Spinal cord (tissue), 10 donors: Measurements from ENCODE around the gene LYL1. TPM values are rescaled to one million over a fixed set of nuclear protein-coding genes. Genes with fewer than 3 reads are reported as not detected.
A peak's percentile ranks its signal among the peaks of the same experiment; 100 is the strongest.

ENCODE experiments used
- DNase-seq, 6 donors: peaks; one replicate each; pipeline versions ENCODE4 v3.0.0 to v3.0.0-alpha.2; 2013 to 2015; ENCODE audit warnings: low spot score in 6 of 6, low read depth in 4 of 6
- H3K27ac ChIP-seq: one replicate; pipeline ENCODE4 v1.5.1; 2013; ENCODE audit warnings: low read depth, low read length, control low read depth
- H3K27me3 ChIP-seq: one replicate; pipeline ENCODE4 v1.6.1; 2013; ENCODE audit warnings: low read length; ENCODE audit not compliant: control insufficient read depth, insufficient read depth
- H3K36me3 ChIP-seq: one replicate; pipeline ENCODE4 v1.6.1; 2013; ENCODE audit warnings: low read length; ENCODE audit not compliant: control insufficient read depth, insufficient read depth
- H3K4me1 ChIP-seq: one replicate; pipeline ENCODE4 v1.6.1; 2013; ENCODE audit warnings: low read length; ENCODE audit not compliant: control insufficient read depth, insufficient read depth
- H3K4me3 ChIP-seq: one replicate; pipeline ENCODE4 v1.5.1; 2013; ENCODE audit warnings: low read depth, low read length, control low read depth
- H3K9me3 ChIP-seq: one replicate; pipeline ENCODE4 v1.6.1; 2013; ENCODE audit warnings: low read length; ENCODE audit not compliant: control insufficient read depth, insufficient read depth
- WGBS: methylation state at CpG from one replicate; pipeline ENCODE4 v1.1.5; 2013; ENCODE audit warnings: missing lambda C conversion rate; ENCODE audit not compliant: insufficient coverage; 5-methylcytosine and 5-hydroxymethylcytosine counted together
- polyA plus RNA-seq, 2 donors: library from polyadenylated mRNA; unstranded; fragments of 120-200 nt; gene quantifications; one replicate each; pipeline ENCODE4 v1.2.1, GENCODE V29; 2013; ENCODE audit not compliant: insufficient read length in 2 of 2
- total RNA-seq, 2 donors: library from RNA; depleted of rRNA in 1 of 2; stranded (reverse); fragments of 120-200 nt in 1 of 2; fragments of >200 nt in 1 of 2; gene quantifications; one replicate each; pipeline versions ENCODE4 v1.2.3 to v1.2.4, GENCODE V29; 2013 to 2014
- donor health status: healthy.

Gene LYL1
- total and polyA plus RNA-seq, 4 donors, result 7.7 to 11.0 (median 8.3) TPM

- Histone ChIP-seq H3K9me3 (no peaks in the 10 kb centered on the region), H3K27ac (peak overlapping the region; percentile 98), H3K27me3 (peaks cover 6% of the 10 kb centered on the region), H3K36me3 (peaks cover 36% of the 10 kb centered on the region), H3K4me3 (no peak overlapping the region), H3K4me1 (peaks cover 88% of the 10 kb centered on the region)
- no peak for DNase-seq
- 58% methylated on average over 7 of the region's 12 CpGs for WGBS
Observed at GRCh38 chr19:13052447-13053175, 50.0 kb downstream of the LYL1 start.

- 4% methylated on average over 23 of the region's 23 CpGs for whole genome bisulfite sequencing
- peak in 2 of 6 donors; percentile 78 to 82 for DNase-seq
- Histone ChIP-seq H3K27ac (peak overlapping the region; percentile 98), H3K4me1 (peaks cover 84% of the 10 kb centered on the region), H3K9me3 (no peaks in the 10 kb centered on the region), H3K27me3 (peaks cover 6% of the 10 kb centered on the region), H3K36me3 (peaks cover 31% of the 10 kb centered on the region), H3K4me3 (no peak overlapping the region)
Observed at GRCh38 chr19:13051557-13052165, 51.0 kb downstream of the LYL1 start.

- no peak for DNase-seq
Observed at GRCh38 chr19:13050274-13050673, 52.4 kb downstream of the LYL1 start.

More at GRCh38 chr19:13050274-13050673, 52.4 kb downstream of the LYL1 start:
- Histone ChIP-seq H3K27me3 (peaks cover 6% of the 10 kb centered on the region), H3K4me1 (peaks cover 81% of the 10 kb centered on the region), H3K4me3 (no peak overlapping the region), H3K27ac (peak overlapping the region; percentile 2), H3K9me3 (no peaks in the 10 kb centered on the region), H3K36me3 (peaks cover 35% of the 10 kb centered on the region)
- 37% methylated on average over 4 of the region's 4 CpGs for WGBS

Other genes with a start within 250 kb of the LYL1 start
- gene DNASE2, start 221.4 kb downstream of the LYL1 start, total RNA-seq, result 10 to 100 TPM; 11.7 to 19.7 TPM
- gene DNASE2, start 221.4 kb downstream of the LYL1 start, polyA plus RNA-seq, result 10 to 100 TPM; 23.6 TPM
- 1 to 10 TPM; 2.1 to 3.2 TPM for gene KLF1, start 215.7 kb downstream of the LYL1 start, total RNA-seq
- under 1 TPM; 0.42 to 0.57 TPM for gene KLF1, start 215.7 kb downstream of the LYL1 start, polyA plus RNA-seq
- 10 to 100 TPM; 22.9 to 30.1 TPM for gene GCDH, start 211.7 kb downstream of the LYL1 start, total RNA-seq
- 10 to 100 TPM; 36.1 to 45.1 TPM for gene GCDH, start 211.7 kb downstream of the LYL1 start, polyA plus RNA-seq
- under 1 TPM in 1 of 2 donors, not detected in 1; 0.88 TPM for gene SYCE2, start 183.6 kb downstream of the LYL1 start, total RNA-seq
- 1 to 10 TPM; 5.3 to 6.0 TPM for gene SYCE2, start 183.6 kb downstream of the LYL1 start, polyA plus RNA-seq
- gene FARSA, start 169.1 kb downstream of the LYL1 start, total RNA-seq, result 10 to 100 TPM; 41.3 to 54.1 TPM
- gene FARSA, start 169.1 kb downstream of the LYL1 start, polyA plus RNA-seq, result 10 to 100 TPM; 74.0 to 80.6 TPM
- gene CALR, start 164.2 kb downstream of the LYL1 start, total RNA-seq, result 100 to 1,000 TPM; 452 to 872 TPM
- gene CALR, start 164.2 kb downstream of the LYL1 start, polyA plus RNA-seq, result 100 to 1,000 TPM; 521 to 592 TPM
- gene RAD23A, start 157.0 kb downstream of the LYL1 start, total RNA-seq, result 10 to 100 TPM; 37.6 to 85.9 TPM
- gene RAD23A, start 157.0 kb downstream of the LYL1 start, polyA plus RNA-seq, result 100 to 1,000 TPM; 101 to 109 TPM
- gene GADD45GIP1, start 145.6 kb downstream of the LYL1 start, total RNA-seq, result 10 to 100 TPM in 1 of 2 donors, 1 to 10 TPM in 1; 9.7 to 24.2 TPM
- 10 to 100 TPM; 50.3 to 55.6 TPM for gene GADD45GIP1, start 145.6 kb downstream of the LYL1 start, polyA plus RNA-seq
- gene DAND5, start 133.3 kb downstream of the LYL1 start, total RNA-seq, result under 1 TPM in 1 of 2 donors, not detected in 1; 0.28 TPM
- gene DAND5, start 133.3 kb downstream of the LYL1 start, polyA plus RNA-seq, result under 1 TPM; 0.44 to 0.49 TPM
- gene NFIX, start 107.4 kb downstream of the LYL1 start, total RNA-seq, result 10 to 100 TPM; 53.3 to 61.8 TPM
- gene NFIX, start 107.4 kb downstream of the LYL1 start, polyA plus RNA-seq, result 100 to 1,000 TPM; 175 to 198 TPM
- gene TRMT1, start 13.9 kb upstream of the LYL1 start, total RNA-seq, result 10 to 100 TPM; 11.8 to 26.2 TPM
- gene TRMT1, start 13.9 kb upstream of the LYL1 start, polyA plus RNA-seq, result 10 to 100 TPM; 38.7 to 47.5 TPM
- 10 to 100 TPM; 13.3 to 23.3 TPM for gene NACC1, start 15.4 kb upstream of the LYL1 start, total RNA-seq
- gene NACC1, start 15.4 kb upstream of the LYL1 start, polyA plus RNA-seq, result 10 to 100 TPM; 44.7 to 45.7 TPM
- gene STX10, start 47.5 kb upstream of the LYL1 start, total RNA-seq, result 10 to 100 TPM; 25.5 to 58.0 TPM
- 10 to 100 TPM; 69.4 to 71.3 TPM for gene STX10, start 47.5 kb upstream of the LYL1 start, polyA plus RNA-seq
- 10 to 100 TPM; 12.6 to 25.5 TPM for gene IER2, start 47.6 kb upstream of the LYL1 start, total RNA-seq
- gene IER2, start 47.6 kb upstream of the LYL1 start, polyA plus RNA-seq, result 10 to 100 TPM; 38.1 to 56.2 TPM